ENCODE data around the gene KCNH3. TPM values are rescaled to one million over a fixed set of nuclear protein-coding genes. Genes with fewer than 3 reads are reported as not detected.

KCNH3 gene
- total and polyA plus RNA-seq, 5 donors from 2014 or later: 1.1 to 2.1 (median 1.3) TPM

- Histone ChIP-seq H3K4me3 (ENCODE audit: low read depth, low read length) (no peak overlapping the region), H3K36me3 (ENCODE audit: control insufficient read depth, insufficient read depth, low read length) (peaks cover 25% of the 10 kb centered on the region), H3K9me3 (ENCODE audit: control insufficient read depth in 2 of 2, low read length in 2 of 2) (no peaks in the 10 kb centered on the region), H3K27me3 (ENCODE audit: control insufficient read depth, insufficient read depth, low read length) (peaks cover 3% of the 10 kb centered on the region), H3K27ac (ENCODE audit: insufficient read depth, low read length, poor library complexity, severe bottlenecking) (no peak overlapping the region), H3K4me1 (ENCODE audit: control insufficient read depth, insufficient read depth, low read length, poor library complexity, severe bottlenecking) (peaks cover 1% of the 10 kb centered on the region)
- peaks cover 12% of the 10 kb centered on the region for H3K27me3 Mint-ChIP-seq
- H3K4me1 Mint-ChIP-seq: peaks cover 0 to 15% (median 4%) of the 10 kb centered on the region in 4 donors
- no peak overlapping the region for H3K27ac Mint-ChIP-seq
- peaks cover 14% of the 10 kb centered on the region for H3K36me3 Mint-ChIP-seq
- no peak overlapping the region for H3K4me3 Mint-ChIP-seq
- no peak for DNase-seq
- no peak for ATAC-seq (ENCODE audit: low read depth in 2 of 2)
- H3K9me3 Mint-ChIP-seq: no peaks in the 10 kb centered on the region
Observed at GRCh38 chr12:49554266-49554665, 15.4 kb downstream of the KCNH3 start.

GRCh38 chr12:49555631-49556390 lies 17.0 kb downstream of the KCNH3 start:
- H3K27ac Mint-ChIP-seq: peak overlapping the region in 1 of 3 donors; percentile 74
- H3K36me3 ChIP-seq (ENCODE audit: control insufficient read depth, insufficient read depth, low read length): peaks cover 40% of the 10 kb centered on the region
- no peak overlapping the region for H3K4me3 ChIP-seq (ENCODE audit: low read depth, low read length)
- peaks cover 18% of the 10 kb centered on the region for H3K36me3 Mint-ChIP-seq
- H3K27ac ChIP-seq (ENCODE audit: insufficient read depth, low read length, poor library complexity, severe bottlenecking): no peak overlapping the region
- no peaks in the 10 kb centered on the region for H3K9me3 ChIP-seq (ENCODE audit: control insufficient read depth in 2 of 2, low read length in 2 of 2)
- no peak for ATAC-seq (ENCODE audit: low read depth in 2 of 2)
- no peaks in the 10 kb centered on the region for H3K4me1 ChIP-seq (ENCODE audit: control insufficient read depth, insufficient read depth, low read length, poor library complexity, severe bottlenecking)
- peaks cover 3% of the 10 kb centered on the region for H3K27me3 ChIP-seq (ENCODE audit: control insufficient read depth, insufficient read depth, low read length)
- H3K27me3 Mint-ChIP-seq: peaks cover 8% of the 10 kb centered on the region
- DNase-seq: no peak
- no peaks in the 10 kb centered on the region for H3K9me3 Mint-ChIP-seq
- peaks cover 4 to 12% (median 5%) of the 10 kb centered on the region in 4 donors for H3K4me1 Mint-ChIP-seq
- H3K4me3 Mint-ChIP-seq: no peak overlapping the region

- H3K27ac Mint-ChIP-seq: peak overlapping the region; percentile 67 to 74 (median 67)
- no peak for ATAC-seq (ENCODE audit: low read depth in 2 of 2)
- peaks cover 8% of the 10 kb centered on the region for H3K27me3 Mint-ChIP-seq
- Histone ChIP-seq H3K27me3 (ENCODE audit: control insufficient read depth, insufficient read depth, low read length) (peaks cover 3% of the 10 kb centered on the region), H3K9me3 (ENCODE audit: control insufficient read depth in 2 of 2, low read length in 2 of 2) (no peaks in the 10 kb centered on the region), H3K4me3 (ENCODE audit: low read depth, low read length) (no peak overlapping the region), H3K36me3 (ENCODE audit: control insufficient read depth, insufficient read depth, low read length) (peaks cover 48% of the 10 kb centered on the region), H3K27ac (ENCODE audit: insufficient read depth, low read length, poor library complexity, severe bottlenecking) (no peak overlapping the region), H3K4me1 (ENCODE audit: control insufficient read depth, insufficient read depth, low read length, poor library complexity, severe bottlenecking) (no peaks in the 10 kb centered on the region)
- H3K4me3 Mint-ChIP-seq: peak overlapping the region in 1 of 4 donors; percentile 6
- peaks cover 5 to 13% (median 6%) of the 10 kb centered on the region in 4 donors for H3K4me1 Mint-ChIP-seq
- DNase-seq: no peak
- peaks cover 20% of the 10 kb centered on the region for H3K36me3 Mint-ChIP-seq
- H3K9me3 Mint-ChIP-seq: no peaks in the 10 kb centered on the region
Observed at GRCh38 chr12:49556391-49557186, 17.8 kb downstream of the KCNH3 start.

GRCh38 chr12:49557187-49557916 lies 18.5 kb downstream of the KCNH3 start:
- no peak for ATAC-seq (ENCODE audit: low read depth in 2 of 2)
- no peak overlapping the region for H3K27ac Mint-ChIP-seq
- Histone ChIP-seq H3K27ac (ENCODE audit: insufficient read depth, low read length, poor library complexity, severe bottlenecking) (no peak overlapping the region), H3K4me1 (ENCODE audit: control insufficient read depth, insufficient read depth, low read length, poor library complexity, severe bottlenecking) (no peaks in the 10 kb centered on the region), H3K4me3 (ENCODE audit: low read depth, low read length) (no peak overlapping the region), H3K9me3 (ENCODE audit: control insufficient read depth in 2 of 2, low read length in 2 of 2) (no peaks in the 10 kb centered on the region), H3K27me3 (ENCODE audit: control insufficient read depth, insufficient read depth, low read length) (no peaks in the 10 kb centered on the region), H3K36me3 (ENCODE audit: control insufficient read depth, insufficient read depth, low read length) (peaks cover 55% of the 10 kb centered on the region)
- peaks cover 5 to 15% (median 8%) of the 10 kb centered on the region in 4 donors for H3K4me1 Mint-ChIP-seq
- H3K36me3 Mint-ChIP-seq: peaks cover 26% of the 10 kb centered on the region
- peaks cover 2% of the 10 kb centered on the region for H3K27me3 Mint-ChIP-seq
- H3K9me3 Mint-ChIP-seq: no peaks in the 10 kb centered on the region
- no peak overlapping the region for H3K4me3 Mint-ChIP-seq
- no peak for DNase-seq

GRCh38 chr12:49557917-49558215 lies 19.0 kb downstream of the KCNH3 start:
- DNase-seq (no peak), ATAC-seq (ENCODE audit: low read depth in 2 of 2) (no peak)
- no peak overlapping the region for H3K27ac ChIP-seq (ENCODE audit: insufficient read depth, low read length, poor library complexity, severe bottlenecking)
- H3K4me3 Mint-ChIP-seq: no peak overlapping the region
- H3K27ac Mint-ChIP-seq: no peak overlapping the region
- no peaks in the 10 kb centered on the region for H3K9me3 Mint-ChIP-seq
- peaks cover 5 to 16% (median 8%) of the 10 kb centered on the region in 4 donors for H3K4me1 Mint-ChIP-seq
- H3K36me3 ChIP-seq (ENCODE audit: control insufficient read depth, insufficient read depth, low read length): peaks cover 61% of the 10 kb centered on the region
- H3K36me3 Mint-ChIP-seq: peaks cover 30% of the 10 kb centered on the region
- no peaks in the 10 kb centered on the region for H3K27me3 ChIP-seq (ENCODE audit: control insufficient read depth, insufficient read depth, low read length)
- no peaks in the 10 kb centered on the region for H3K9me3 ChIP-seq (ENCODE audit: control insufficient read depth in 2 of 2, low read length in 2 of 2)
- no peaks in the 10 kb centered on the region for H3K4me1 ChIP-seq (ENCODE audit: control insufficient read depth, insufficient read depth, low read length, poor library complexity, severe bottlenecking)
- H3K4me3 ChIP-seq (ENCODE audit: low read depth, low read length): no peak overlapping the region
- no peaks in the 10 kb centered on the region for H3K27me3 Mint-ChIP-seq

GRCh38 chr12:49558526-49558925 lies 19.7 kb downstream of the KCNH3 start:
- H3K27me3 ChIP-seq (ENCODE audit: control insufficient read depth, insufficient read depth, low read length): no peaks in the 10 kb centered on the region
- no peak for DNase-seq
- no peaks in the 10 kb centered on the region for H3K9me3 Mint-ChIP-seq
- no peak overlapping the region for H3K4me3 Mint-ChIP-seq
- H3K27ac Mint-ChIP-seq: no peak overlapping the region
- H3K9me3 ChIP-seq (ENCODE audit: control insufficient read depth in 2 of 2, low read length in 2 of 2): no peaks in the 10 kb centered on the region
- no peak overlapping the region for H3K27ac ChIP-seq (ENCODE audit: insufficient read depth, low read length, poor library complexity, severe bottlenecking)
- ATAC-seq (ENCODE audit: low read depth in 2 of 2): no peak
- no peak overlapping the region for H3K4me3 ChIP-seq (ENCODE audit: low read depth, low read length)
- no peaks in the 10 kb centered on the region for H3K4me1 ChIP-seq (ENCODE audit: control insufficient read depth, insufficient read depth, low read length, poor library complexity, severe bottlenecking)
- H3K4me1 Mint-ChIP-seq: peaks cover 5 to 12% (median 8%) of the 10 kb centered on the region in 4 donors
- peaks cover 67% of the 10 kb centered on the region for H3K36me3 ChIP-seq (ENCODE audit: control insufficient read depth, insufficient read depth, low read length)
- H3K27me3 Mint-ChIP-seq: no peaks in the 10 kb centered on the region
- peaks cover 31% of the 10 kb centered on the region for H3K36me3 Mint-ChIP-seq

GRCh38 chr12:49559011-49559675 lies 20.3 kb downstream of the KCNH3 start:
- ATAC-seq (ENCODE audit: low read depth in 2 of 2) (no peak), DNase-seq (no peak)
- H3K36me3 ChIP-seq (ENCODE audit: control insufficient read depth, insufficient read depth, low read length): peaks cover 73% of the 10 kb centered on the region
- H3K9me3 ChIP-seq (ENCODE audit: control insufficient read depth in 2 of 2, low read length in 2 of 2): no peaks in the 10 kb centered on the region
- H3K4me1 ChIP-seq (ENCODE audit: control insufficient read depth, insufficient read depth, low read length, poor library complexity, severe bottlenecking): peaks cover 1% of the 10 kb centered on the region
- no peak overlapping the region for H3K4me3 ChIP-seq (ENCODE audit: low read depth, low read length)
- H3K27me3 ChIP-seq (ENCODE audit: control insufficient read depth, insufficient read depth, low read length): no peaks in the 10 kb centered on the region
- Mint-ChIP-seq H3K4me3 (no peak overlapping the region), H3K4me1 (peaks cover 5 to 18% (median 10%) of the 10 kb centered on the region in 4 donors), H3K9me3 (no peaks in the 10 kb centered on the region), H3K36me3 (peaks cover 35% of the 10 kb centered on the region), H3K27ac (peak overlapping the region in 1 of 3 donors; percentile 7), H3K27me3 (no peaks in the 10 kb centered on the region)
- H3K27ac ChIP-seq (ENCODE audit: insufficient read depth, low read length, poor library complexity, severe bottlenecking): no peak overlapping the region
